Measurements from ENCODE around the gene EIF4G3.

Gene EIF4G3

DNA sequence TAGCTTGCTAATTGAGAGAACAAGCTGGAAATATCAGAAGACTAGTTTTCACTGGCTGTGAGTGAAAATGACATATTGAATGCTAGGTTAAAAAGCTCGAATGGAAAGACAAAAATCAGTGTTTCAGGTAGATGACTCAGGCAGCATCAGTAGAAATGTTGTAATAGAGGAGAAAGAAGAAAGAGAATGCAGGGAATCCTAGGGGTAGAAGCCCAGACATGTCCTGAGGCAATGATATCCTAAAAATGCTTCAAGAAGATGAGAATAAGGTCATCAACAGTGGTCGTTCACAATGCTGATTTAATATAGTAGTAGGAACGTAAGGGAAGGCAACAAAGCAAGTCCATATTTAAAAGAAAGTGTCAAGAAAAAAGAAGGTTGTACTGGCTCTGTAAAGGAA is 292.9 kb downstream of the EIF4G3 start:
- TF ChIP-seq, protein P1, sequence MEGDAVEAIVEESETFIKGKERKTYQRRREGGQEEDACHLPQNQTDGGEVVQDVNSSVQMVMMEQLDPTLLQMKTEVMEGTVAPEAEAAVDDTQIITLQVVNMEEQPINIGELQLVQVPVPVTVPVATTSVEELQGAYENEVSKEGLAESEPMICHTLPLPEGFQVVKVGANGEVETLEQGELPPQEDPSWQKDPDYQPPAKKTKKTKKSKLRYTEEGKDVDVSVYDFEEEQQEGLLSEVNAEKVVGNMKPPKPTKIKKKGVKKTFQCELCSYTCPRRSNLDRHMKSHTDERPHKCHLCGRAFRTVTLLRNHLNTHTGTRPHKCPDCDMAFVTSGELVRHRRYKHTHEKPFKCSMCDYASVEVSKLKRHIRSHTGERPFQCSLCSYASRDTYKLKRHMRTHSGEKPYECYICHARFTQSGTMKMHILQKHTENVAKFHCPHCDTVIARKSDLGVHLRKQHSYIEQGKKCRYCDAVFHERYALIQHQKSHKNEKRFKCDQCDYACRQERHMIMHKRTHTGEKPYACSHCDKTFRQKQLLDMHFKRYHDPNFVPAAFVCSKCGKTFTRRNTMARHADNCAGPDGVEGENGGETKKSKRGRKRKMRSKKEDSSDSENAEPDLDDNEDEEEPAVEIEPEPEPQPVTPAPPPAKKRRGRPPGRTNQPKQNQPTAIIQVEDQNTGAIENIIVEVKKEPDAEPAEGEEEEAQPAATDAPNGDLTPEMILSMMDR (IDR thresholded peaks at IDR 0.05; ENCODE audit: low read depth, low read length), result no peak
- DNase-seq (ENCODE audit: low read depth, low spot score), result no peak
- H3K4me3 ChIP-seq (ENCODE audit: low read depth, low read length), result no peak overlapping the region
- in situ Hi-C loops (cut with HindIII; ENCODE audit: low sequenced_read_pairs), result no loop called here

DNA sequence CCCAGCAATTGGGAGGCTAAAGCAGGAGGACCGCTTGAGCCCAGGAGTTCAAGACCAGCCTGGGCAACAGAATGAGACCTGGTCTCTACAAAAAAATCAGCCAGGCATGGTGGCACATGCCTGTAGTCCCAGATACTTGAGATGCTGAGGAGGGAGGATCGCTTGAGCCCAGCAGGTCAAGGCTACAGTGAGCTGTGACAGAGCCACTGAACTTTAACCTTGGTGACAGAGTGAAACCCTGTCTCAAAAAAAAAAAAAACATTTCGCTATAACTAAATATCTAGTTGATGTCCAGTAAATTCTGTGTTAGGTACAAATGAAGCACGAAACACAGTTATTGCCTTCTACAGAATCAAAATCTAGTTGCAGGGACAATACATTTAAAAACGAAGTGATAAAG is 293.9 kb downstream of the EIF4G3 start:
- in situ Hi-C loops (cut with HindIII; ENCODE audit: low sequenced_read_pairs), result no loop called here
- no peak for DNase-seq (ENCODE audit: low read depth, low spot score)
- TF ChIP-seq, protein P1 (IDR thresholded peaks at IDR 0.05; ENCODE audit: low read depth, low read length), result no peak
- no peak overlapping the region for H3K4me3 ChIP-seq (ENCODE audit: low read depth, low read length)

DNA sequence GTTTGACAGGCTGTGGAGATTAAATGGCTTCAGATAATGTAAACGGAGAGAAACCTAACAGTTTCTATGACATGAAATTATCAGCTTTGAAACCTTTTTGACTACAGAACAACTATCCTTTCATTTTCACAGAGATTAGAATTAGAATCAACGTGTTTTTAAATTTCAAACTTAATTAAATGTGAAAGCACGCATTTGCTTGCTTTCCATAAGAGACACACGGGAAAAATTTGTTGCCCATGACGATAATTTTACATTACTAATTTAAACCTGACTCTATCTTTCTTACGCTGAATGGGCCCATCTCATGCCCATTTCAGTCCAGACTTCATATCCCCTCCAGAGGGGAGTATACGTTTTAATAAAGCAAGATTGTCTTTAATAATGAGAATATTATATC is 297.9 kb downstream of the EIF4G3 start:
- no peak for DNase-seq (ENCODE audit: low read depth, low spot score)
- in situ Hi-C loops (cut with HindIII; ENCODE audit: low sequenced_read_pairs), result no loop called here
- no peak overlapping the region for H3K4me3 ChIP-seq (ENCODE audit: low read depth, low read length)
- TF ChIP-seq, protein P1 (IDR thresholded peaks at IDR 0.05; ENCODE audit: low read depth, low read length), result no peak

DNA sequence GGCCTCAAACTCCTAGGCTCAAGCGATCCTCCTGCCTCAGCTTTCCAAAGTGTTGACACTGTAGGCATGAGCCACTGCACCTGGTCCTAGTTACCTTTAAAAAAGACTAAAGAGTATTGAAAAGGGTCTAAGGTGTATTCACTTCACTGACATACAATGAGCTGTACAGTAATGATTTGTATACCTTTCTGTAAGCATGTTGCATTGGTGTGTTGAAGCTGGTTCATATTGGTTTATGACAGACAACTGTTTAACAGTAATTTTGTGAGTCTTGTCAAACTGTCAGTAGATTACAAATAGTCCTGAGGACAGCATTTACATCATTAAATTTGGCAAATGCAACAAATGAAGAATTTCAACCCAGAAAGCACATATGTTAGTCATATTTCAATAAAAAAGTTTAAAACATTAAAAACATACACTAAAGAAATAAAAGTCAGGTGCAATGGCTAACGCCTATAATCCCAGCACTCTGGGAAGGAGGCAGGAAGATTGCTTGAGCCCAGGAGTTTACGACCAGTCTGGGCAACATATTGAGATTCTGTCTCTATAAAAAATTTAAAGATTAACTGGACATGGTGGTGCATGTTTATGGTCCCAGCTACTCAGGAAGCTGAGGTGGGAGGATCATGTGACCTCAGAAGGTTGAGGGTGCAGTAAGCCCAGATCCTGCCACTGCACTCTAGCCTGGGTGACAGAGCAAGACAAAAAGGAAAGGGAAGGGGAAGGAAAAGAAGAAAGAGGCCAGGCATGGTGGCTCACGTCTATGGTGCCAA is 301.3 kb downstream of the EIF4G3 start:
- no peak for DNase-seq (ENCODE audit: low read depth, low spot score)
- in situ Hi-C loops (cut with HindIII; ENCODE audit: low sequenced_read_pairs), result no loop called here

DNA sequence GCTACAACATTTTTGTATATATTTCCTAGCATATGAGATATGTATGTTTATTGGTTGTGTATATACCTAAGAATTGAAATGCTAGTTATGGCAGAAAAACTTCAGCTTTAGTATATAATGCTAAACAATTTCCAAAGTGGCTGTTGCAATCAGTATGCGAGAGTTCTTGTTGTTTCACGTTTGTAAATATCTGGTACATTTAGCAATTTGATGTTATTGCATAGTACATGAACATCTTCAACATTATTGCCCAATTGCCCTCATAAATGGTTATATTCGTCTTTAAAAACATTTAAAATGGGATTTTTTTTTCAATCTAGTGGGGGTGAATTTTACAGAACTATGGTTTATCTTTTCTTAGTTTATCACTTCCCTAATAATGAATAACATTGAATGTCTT is 303.4 kb downstream of the EIF4G3 start:
- TF ChIP-seq, protein P1 (IDR thresholded peaks at IDR 0.05; ENCODE audit: low read depth, low read length), result no peak
- in situ Hi-C loops (cut with HindIII; ENCODE audit: low sequenced_read_pairs), result no loop called here
- no peak overlapping the region for H3K4me3 ChIP-seq (ENCODE audit: low read depth, low read length)
- no peak for DNase-seq (ENCODE audit: low read depth, low spot score)

More for the DNA sequence above, 301.3 kb downstream of the EIF4G3 start:
- H3K4me3 ChIP-seq (ENCODE audit: low read depth, low read length), result no peak overlapping the region
- TF ChIP-seq, protein P1 (IDR thresholded peaks at IDR 0.05; ENCODE audit: low read depth, low read length), result no peak

DNA sequence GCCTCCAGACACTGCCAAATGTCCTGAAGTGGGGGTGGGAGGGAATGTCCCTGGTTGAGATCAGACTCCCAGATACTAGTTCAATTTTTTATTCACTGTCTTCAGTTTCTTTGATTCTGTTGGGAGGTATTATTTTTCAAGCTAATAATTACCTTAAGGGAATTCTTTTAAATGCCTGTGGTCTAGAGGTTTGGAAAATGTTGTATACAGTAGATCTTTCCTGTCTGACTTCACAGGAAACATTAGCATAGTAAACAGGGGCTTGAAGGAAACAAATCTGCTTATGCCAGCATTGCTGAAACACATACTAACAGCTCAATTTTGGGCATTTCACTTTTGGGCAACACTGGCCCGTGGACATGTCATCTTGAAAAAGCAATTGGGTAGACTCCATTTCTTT is 305.3 kb downstream of the EIF4G3 start:
- TF ChIP-seq, protein P1 (IDR thresholded peaks at IDR 0.05; ENCODE audit: low read depth, low read length), result no peak
- in situ Hi-C loops (cut with HindIII; ENCODE audit: low sequenced_read_pairs), result no loop called here

More for the DNA sequence above, 305.3 kb downstream of the EIF4G3 start:
- H3K4me3 ChIP-seq (ENCODE audit: low read depth, low read length), result no peak overlapping the region
- DNase-seq (ENCODE audit: low read depth, low spot score), result no peak
